Activated gamma-delta T cell treated with Interleukin-2 at 50 U/mL for 16 hours (primary cell): ENCODE measurements around the gene SH3BP5L.
"Not testable (repeated sequence)": the region's sequence is repeated elsewhere in the genome, so short reads cannot be mapped to it uniquely, and the experiment has no call there.

Experiments used
- DNase-seq: peaks from one replicate; pipeline ENCODE4 v3.0.0-alpha.2; 2020

SH3BP5L gene

GRCh38 chr1:248807067-248807737 lies 18.5 kb downstream of the SH3BP5L start:
- DNase-seq, result peak; percentile 19

DNA sequence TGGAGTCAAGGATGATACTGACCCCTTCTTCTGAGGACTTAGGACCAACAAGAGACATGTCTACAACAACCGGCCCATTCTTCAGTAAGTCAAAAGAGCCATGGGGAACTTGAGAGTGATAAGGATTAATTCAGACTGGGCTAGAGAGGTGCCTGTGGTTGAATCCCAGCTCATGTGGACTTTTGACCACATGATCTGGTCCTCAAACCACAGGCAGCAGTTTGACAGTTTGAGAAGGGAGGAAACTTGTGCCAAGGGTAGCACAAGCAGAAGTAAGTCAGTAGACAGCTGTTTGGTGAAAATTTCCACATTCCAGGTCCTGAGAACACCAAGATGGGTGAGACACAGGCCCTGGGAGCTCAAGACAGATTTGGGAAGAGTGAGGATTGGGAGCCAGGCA lies 19.8 kb downstream of the SH3BP5L start:
- no peak for DNase-seq

GRCh38 chr1:248804771-248805681 lies 20.7 kb downstream of the SH3BP5L start:
- DNase-seq, result no peak

GRCh38 chr1:248803501-248803900 lies 22.2 kb downstream of the SH3BP5L start:
- not testable (repeated sequence) for DNase-seq

GRCh38 chr1:248802454-248802853 lies 23.3 kb downstream of the SH3BP5L start:
- no peak for DNase-seq

DNA sequence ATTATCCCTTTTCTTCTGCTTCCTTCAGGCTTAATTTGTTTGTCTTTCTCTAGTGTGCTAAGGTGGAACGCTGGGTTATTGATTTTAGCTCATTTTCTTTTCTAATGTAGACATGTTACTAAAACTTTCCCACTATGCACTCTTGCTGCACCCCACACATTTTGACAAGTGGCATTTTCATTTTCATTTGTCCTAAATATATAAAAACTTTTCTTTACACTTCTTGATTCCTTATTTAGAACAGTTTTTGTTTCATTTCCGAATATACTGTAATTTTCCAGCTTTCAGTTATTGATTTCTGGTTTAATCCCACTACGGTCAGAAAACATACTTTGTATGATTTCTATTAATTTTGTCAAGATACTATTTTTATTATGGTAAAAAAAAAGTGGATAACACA lies 25.3 kb downstream of the SH3BP5L start:
- no peak for DNase-seq

GRCh38 chr1:248798791-248799190 lies 26.9 kb downstream of the SH3BP5L start:
- DNase-seq, result no peak

GRCh38 chr1:248794663-248795062 lies 31.1 kb downstream of the SH3BP5L start:
- not testable (repeated sequence) for DNase-seq

DNA sequence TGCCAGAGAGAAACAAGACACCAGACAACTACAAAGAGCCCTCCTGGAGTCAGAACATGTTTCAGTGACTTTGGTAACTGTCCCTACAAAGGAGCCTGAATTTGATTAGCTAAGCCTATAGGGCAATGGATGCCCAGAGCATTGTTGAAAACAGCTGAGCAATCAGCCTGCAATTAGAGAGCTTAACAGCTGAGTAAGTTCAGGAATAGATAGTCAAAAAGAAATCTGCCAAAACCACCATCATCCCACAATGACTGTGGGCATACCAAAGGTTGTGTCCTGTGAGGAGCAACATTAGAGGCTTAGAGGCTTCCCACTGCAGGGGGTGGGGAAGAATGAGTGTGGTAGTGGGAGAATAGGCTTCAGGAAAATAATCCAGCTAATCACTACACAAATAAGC lies 32.1 kb downstream of the SH3BP5L start:
- no peak for DNase-seq

DNA sequence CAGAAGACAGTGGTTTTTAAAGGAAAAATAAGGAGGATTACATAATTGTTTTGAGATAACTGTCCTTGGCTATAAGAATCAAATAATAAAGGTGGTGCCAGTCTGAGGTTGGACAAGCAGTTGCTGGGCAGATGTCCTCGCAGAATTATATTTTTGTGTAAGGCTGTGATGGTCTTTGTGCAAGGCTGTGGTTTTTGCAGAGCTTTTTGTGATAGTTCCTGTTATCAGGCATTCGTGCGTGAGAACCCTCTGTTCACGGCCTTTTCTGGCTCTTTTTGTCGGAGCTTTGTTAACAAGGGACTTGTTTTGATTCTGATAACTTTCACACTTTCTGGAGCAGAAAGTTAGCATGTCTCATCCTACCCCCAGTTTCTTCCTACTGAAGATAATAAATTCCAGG lies 33.4 kb downstream of the SH3BP5L start:
- no peak for DNase-seq

DNA sequence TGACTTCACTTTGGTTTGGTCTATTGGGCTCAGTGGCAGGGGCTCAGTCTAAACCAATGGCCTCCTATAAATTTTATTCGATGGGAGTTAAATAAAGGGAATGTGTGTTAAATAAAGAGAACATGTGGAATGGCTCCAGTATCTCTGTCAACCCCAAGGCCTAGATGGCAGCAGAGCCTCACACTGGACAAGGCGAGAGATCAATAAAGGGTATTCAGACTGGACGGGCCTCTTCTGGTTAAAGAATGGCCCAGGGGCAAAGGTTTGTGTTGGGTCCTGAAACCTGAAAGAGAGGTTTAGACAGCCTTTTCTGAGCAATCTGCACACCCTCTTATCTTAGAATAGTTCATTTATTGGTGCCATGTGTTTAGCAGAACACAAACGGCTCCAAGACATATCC lies 34.7 kb downstream of the SH3BP5L start:
- DNase-seq, result no peak

DNA sequence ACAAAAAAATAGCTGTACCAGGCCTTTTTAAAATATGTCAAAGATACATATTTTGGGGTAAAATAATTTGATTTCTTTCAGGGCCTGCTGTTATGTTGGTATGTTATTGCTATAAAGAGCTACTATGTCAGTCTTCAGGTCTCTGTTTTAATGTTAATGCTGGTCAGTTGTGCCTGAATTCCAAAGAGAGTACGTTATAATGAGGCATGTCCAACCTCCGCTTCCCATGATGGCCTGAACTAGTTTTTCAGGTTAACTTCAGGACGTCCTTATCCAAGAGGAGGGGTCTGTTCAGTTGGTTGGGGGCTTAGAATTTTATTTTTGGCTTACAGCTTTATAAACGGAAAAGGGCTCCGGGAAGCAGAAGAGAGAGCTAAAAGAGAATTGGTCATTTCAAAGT lies 35.3 kb downstream of the SH3BP5L start:
- no peak for DNase-seq

GRCh38 chr1:248789337-248789736 lies 36.4 kb downstream of the SH3BP5L start:
- DNase-seq, result not testable (repeated sequence)

DNA sequence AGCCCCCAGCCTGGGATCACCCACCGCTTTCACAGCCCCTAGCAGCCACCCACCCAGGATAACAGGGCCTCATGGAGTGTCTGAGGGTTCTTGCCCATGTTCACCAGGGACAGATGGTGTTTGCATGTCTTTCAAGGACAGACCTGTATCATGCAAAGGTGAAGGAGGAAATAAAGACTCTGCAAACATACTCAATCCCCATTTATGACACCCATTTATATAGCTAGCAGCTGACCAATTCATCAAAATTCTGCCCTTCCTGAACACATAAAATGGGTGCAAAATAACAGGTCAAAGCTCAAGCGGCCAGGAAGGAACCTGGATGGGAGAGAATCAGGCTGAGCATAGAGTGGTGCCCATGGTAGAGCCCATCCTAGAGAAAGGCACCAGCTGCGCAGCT lies 37.4 kb downstream of the SH3BP5L start:
- DNase-seq, result no peak

GRCh38 chr1:248787430-248787829 lies 38.3 kb downstream of the SH3BP5L start:
- no peak for DNase-seq

GRCh38 chr1:248786156-248786555 lies 39.6 kb downstream of the SH3BP5L start:
- DNase-seq, result no peak

GRCh38 chr1:248783367-248783766 lies 42.3 kb downstream of the SH3BP5L start:
- no peak for DNase-seq

DNA sequence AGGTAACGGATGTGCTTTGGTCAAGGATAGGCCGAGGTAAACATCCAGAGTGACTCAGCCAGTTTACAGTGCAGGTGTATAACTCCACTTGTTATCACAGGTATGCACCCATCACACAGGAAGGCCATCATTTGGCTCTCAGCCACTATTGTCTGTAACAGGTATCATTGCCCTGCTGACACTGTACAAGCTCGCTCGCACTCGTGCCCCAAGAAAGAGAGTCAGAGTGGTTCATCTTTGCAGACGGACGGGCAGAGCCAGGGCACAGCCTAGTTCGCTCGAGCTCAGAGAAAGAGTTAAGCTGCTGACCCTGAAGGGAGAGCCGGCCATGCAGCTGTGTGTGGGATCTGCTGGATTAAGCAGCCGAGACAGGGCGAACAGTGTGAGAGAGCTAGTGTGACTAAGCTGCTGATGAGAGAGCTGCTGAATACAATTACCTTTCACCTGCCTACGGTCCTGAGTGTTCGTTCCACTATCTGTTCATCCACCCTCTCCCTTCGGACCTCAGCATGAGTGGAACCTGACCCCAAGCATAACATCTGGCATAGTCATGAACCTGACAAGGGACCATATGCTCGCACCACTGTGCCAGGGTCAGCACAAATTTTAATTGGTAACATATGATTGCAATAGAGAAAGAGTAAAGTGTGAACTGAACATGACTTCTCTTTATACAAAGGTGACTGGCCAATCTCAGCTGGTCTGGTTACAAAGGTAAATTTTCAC lies 43.1 kb downstream of the SH3BP5L start:
- DNase-seq, result no peak

DNA sequence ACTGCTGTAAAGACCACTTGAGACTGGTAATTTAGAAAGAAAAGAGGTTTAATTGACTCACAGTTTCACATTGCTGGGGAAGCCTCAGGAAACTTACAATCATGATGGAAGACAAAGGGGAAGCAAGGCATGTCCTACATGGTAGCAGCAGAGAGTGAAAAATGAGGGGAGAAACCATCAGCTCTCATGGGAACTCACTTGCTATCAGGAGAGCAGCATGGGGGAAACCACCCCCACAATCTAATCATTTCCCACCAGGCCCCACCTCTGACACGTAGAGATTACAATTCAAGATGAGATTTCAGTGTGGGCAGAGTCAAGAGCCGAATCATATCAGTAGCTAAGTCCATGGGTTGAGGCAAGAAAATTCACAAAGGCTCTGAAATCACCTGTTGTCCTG lies 46.4 kb downstream of the SH3BP5L start:
- DNase-seq, result no peak

DNA sequence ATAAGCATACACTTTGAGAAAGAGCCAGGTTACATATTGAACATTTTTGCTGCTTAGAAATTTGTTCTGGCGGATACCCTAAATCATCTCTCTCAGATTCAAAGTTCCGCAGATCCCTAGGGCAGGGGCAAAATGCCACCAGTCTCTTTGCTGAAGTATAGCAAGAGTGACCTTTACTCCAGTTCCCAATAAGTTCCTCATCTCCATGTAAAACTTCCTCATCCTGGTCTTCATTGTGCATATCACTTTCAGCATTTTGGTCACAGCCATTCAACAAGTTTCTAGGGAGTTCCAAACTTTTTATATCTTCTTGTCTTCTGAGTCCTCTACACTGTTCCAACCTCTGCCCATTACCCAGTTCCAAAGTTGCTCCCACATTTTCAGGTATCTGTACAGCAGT lies 46.8 kb downstream of the SH3BP5L start:
- DNase-seq, result no peak

DNA sequence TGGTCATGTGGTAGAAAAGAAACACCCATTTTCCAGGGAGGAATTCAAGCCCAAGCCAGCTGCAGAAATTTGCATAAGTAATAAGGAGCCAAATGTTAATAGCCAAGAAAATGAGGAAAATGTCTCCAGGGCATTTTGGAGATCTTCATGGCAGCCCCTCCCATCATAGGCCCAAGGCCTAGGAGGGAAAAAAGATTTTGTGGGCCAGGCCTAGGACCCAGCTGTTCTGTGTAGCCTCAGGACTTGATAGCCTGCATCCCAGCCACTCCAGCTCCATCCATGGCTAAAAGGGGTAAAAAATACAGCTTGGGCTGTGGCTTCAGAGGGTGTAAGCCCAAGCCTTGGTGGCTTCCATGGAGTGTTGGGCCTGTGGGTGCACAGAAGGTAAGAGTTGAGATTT lies 48.7 kb downstream of the SH3BP5L start:
- no peak for DNase-seq

DNA sequence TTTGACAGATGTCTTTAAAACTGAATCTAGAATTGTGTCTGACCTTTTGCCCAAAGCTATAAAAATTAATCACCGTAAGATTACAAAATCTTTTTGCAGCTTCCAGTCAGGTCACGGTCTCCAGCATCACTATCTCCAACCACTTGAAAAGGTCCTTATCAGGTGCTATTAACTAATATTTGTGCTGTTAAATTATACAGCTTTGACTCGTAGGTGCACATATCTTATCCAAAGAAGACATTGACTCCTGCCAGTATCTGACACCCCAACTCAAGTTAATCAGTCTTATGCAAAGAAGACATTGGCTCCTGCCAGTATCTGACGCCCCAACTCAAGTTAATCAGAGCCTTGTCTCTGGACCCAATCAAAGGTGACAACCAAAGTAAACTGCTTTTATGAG lies 50.3 kb downstream of the SH3BP5L start:
- DNase-seq, result no peak
